Nephron progenitor cell (in vitro differentiated cells): ENCODE measurements around the gene P3H2.
A peak's percentile ranks its signal among the peaks of the same experiment; 100 is the strongest.

Experiments
- DNase-seq: peaks from one replicate; pipeline ENCODE4 v3.0.0; 2021
- H3K27ac Mint-ChIP-seq: 2 replicates; pipeline ENCODE4 v1.8.0; 2021; ENCODE audit warnings: mild to moderate bottlenecking, moderate library complexity, mixed read lengths
- H3K27me3 Mint-ChIP-seq: 2 replicates; pipeline ENCODE4 v1.8.0; 2021; ENCODE audit warnings: mild to moderate bottlenecking, low read depth, mixed read lengths; ENCODE audit not compliant: poor library complexity
- H3K36me3 Mint-ChIP-seq: 2 replicates; pipeline ENCODE4 v1.8.0; 2021; ENCODE audit warnings: low read depth, mixed read lengths
- H3K4me1 Mint-ChIP-seq: 2 replicates; pipeline ENCODE4 v1.8.0; 2021; ENCODE audit warnings: mixed read lengths
- H3K4me3 Mint-ChIP-seq: 2 replicates; pipeline ENCODE4 v1.8.0; 2021; ENCODE audit warnings: mild to moderate bottlenecking, moderate library complexity, mixed read lengths
- H3K9me3 Mint-ChIP-seq: 2 replicates; pipeline ENCODE4 v1.8.0; 2021; ENCODE audit warnings: mild to moderate bottlenecking, moderate library complexity, mixed read lengths
- TF ChIP-seq, protein P1 (sequence below): fragments of 200-600 bp; sonication (generic); IDR thresholded peaks from 2 replicates; pipeline ENCODE4 v1.5.0; 2021; ENCODE audit warnings: antibody characterized with exemption

The P3H2 gene

DNA sequence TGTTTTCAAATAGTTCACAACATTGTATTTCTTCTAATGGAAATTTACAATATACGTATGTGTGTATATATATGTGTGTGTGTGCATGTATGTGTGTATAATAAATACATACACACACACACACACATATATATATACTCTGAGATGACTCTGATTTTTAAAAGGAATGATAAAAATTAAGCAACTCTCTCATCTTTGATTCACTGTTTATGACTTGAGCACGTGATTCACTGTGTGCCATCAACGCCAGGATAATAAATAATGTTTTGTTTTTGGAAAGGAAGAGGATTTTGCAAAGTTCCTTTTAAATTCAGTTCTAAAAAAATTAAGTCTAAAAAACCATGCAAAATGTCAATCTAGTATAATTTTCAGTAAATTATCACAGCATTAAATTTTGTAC, 132.4 kb downstream of the P3H2 start:
- Mint-ChIP-seq H3K4me3 (no peak overlapping the region), H3K36me3 (peaks cover 45% of the 10 kb centered on the region), H3K27me3 (no peaks in the 10 kb centered on the region), H3K9me3 (no peaks in the 10 kb centered on the region), H3K4me1 (no peaks in the 10 kb centered on the region), H3K27ac (no peak overlapping the region)
- TF ChIP-seq, protein P1, sequence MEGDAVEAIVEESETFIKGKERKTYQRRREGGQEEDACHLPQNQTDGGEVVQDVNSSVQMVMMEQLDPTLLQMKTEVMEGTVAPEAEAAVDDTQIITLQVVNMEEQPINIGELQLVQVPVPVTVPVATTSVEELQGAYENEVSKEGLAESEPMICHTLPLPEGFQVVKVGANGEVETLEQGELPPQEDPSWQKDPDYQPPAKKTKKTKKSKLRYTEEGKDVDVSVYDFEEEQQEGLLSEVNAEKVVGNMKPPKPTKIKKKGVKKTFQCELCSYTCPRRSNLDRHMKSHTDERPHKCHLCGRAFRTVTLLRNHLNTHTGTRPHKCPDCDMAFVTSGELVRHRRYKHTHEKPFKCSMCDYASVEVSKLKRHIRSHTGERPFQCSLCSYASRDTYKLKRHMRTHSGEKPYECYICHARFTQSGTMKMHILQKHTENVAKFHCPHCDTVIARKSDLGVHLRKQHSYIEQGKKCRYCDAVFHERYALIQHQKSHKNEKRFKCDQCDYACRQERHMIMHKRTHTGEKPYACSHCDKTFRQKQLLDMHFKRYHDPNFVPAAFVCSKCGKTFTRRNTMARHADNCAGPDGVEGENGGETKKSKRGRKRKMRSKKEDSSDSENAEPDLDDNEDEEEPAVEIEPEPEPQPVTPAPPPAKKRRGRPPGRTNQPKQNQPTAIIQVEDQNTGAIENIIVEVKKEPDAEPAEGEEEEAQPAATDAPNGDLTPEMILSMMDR = no peak
- DNase-seq = no peak

DNA sequence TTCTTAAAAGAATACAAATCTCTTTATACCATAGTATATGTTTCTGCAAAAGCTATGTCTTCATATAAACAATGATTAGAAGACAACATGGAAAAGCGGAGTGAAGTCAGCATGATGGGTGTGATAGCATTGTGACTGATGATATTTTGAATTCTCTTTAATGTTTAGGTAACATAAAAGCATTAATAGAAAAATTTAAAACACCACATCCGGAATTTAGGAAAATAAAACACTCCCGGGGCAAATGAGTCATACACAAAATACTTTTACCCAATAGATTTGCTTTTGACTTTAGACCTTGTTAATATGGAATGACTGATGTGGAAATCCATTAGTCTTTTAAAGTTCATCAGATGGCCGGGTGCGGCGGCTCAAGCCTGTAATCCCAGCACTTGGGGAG, 134.7 kb downstream of the P3H2 start:
- no peak overlapping the region for H3K4me3 Mint-ChIP-seq
- H3K27ac Mint-ChIP-seq = no peak overlapping the region
- DNase-seq = no peak
- TF ChIP-seq, protein P1 = no peak
- no peaks in the 10 kb centered on the region for H3K9me3 Mint-ChIP-seq
- H3K4me1 Mint-ChIP-seq = no peaks in the 10 kb centered on the region
- H3K36me3 Mint-ChIP-seq = peaks cover 36% of the 10 kb centered on the region
- no peaks in the 10 kb centered on the region for H3K27me3 Mint-ChIP-seq

DNA sequence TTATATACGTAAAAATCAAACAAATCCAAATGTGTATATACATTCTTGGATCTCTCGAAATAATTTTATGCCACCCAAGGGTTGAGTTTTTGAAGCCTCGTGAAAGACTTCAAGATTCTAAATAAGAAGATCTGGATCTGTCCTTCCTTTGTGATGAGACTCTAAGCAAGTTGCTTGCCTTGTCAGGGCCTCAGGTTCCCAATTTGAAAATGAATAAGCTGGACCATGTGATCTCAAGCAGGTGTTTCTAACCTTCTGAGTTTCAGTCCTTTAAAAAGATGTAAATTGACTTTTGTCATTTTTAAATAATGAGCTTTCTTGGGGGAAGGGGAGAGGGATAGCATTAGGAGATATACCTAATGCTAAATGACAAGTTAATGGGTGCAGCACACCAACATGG, 137.1 kb downstream of the P3H2 start:
- Mint-ChIP-seq H3K9me3 (no peaks in the 10 kb centered on the region), H3K4me3 (no peak overlapping the region), H3K4me1 (no peaks in the 10 kb centered on the region), H3K27ac (no peak overlapping the region), H3K27me3 (no peaks in the 10 kb centered on the region), H3K36me3 (peaks cover 46% of the 10 kb centered on the region)
- TF ChIP-seq, protein P1 = no peak
- DNase-seq = no peak

DNA sequence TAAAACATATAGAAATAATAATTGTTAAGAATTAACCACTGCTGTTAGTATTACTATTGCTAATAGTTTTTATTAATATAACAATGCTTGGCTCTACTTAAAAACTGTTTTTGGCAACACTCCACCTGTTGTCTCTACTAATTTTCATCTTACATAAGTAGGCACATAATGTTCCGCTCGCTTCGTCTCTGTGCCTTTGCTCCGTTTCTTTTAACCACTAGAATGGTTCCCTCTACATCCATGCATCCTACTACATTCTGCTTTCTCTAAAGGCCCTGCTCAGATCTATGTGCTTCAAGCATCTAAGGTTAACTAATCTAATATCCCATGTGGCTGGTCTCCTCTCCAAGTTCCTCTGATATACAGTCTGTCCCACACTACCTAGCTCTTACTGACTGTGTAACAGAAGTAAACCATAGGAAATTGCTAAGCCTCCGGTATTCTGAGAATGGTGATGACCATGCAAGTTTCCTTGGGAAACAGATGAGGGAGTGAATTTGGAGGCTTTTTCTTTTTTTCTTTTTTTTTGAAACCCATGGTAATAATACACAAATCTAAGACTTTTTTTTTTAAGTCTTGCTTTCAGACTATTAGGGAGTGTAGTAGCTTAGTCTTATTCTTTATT, 138.3 kb downstream of the P3H2 start:
- H3K9me3 Mint-ChIP-seq = peaks cover 4% of the 10 kb centered on the region
- TF ChIP-seq, protein P1 = no peak
- H3K4me3 Mint-ChIP-seq = no peak overlapping the region
- H3K27me3 Mint-ChIP-seq = no peaks in the 10 kb centered on the region
- H3K27ac Mint-ChIP-seq = no peak overlapping the region
- peaks cover 54% of the 10 kb centered on the region for H3K36me3 Mint-ChIP-seq
- no peaks in the 10 kb centered on the region for H3K4me1 Mint-ChIP-seq
- DNase-seq = no peak

DNA sequence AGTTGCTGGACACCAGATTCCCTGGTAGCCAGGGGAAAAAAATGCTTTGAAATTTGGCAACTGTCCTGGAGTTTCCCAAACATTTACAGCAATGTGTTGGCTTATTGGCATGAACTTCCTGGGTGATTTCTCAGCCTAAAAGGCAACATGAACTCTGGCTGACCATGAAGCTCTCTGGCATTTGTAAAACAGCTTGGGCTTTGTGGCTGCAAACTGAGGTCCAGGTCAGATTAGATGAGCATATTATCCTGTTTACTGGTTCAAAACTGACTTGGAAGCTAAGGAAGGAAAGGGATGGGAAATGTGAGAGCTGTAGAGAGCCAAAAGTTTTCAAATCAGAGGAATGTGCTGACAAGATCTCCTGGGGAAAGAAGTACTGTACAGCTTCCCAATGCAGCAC, 139.0 kb downstream of the P3H2 start:
- Mint-ChIP-seq H3K27ac (peak overlapping the region; percentile 4), H3K27me3 (no peaks in the 10 kb centered on the region), H3K36me3 (peaks cover 53% of the 10 kb centered on the region), H3K4me1 (no peaks in the 10 kb centered on the region), H3K4me3 (no peak overlapping the region), H3K9me3 (peaks cover 10% of the 10 kb centered on the region)
- TF ChIP-seq, protein P1 = no peak
- DNase-seq = no peak

DNA sequence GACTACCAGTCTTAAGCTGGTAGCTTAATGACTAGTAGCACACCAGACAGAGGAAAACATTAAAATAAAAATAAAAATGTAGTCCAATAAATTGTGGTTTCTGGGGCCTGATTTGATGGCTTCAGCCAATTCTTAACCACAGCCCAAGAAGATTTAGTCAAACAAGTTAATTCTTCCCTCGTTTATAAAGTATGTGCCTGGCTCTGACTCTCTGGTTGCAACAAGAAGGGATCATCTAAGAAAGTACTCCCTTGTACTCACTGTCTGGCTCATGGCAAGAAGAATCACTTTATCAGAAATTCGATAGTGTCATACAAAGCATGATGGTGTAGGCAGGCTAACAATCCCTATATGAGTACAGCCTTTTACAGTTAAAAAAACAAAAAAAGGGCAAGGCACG, 141.9 kb downstream of the P3H2 start:
- TF ChIP-seq, protein P1 = no peak
- no peak overlapping the region for H3K27ac Mint-ChIP-seq
- H3K4me3 Mint-ChIP-seq = no peak overlapping the region
- peaks cover 67% of the 10 kb centered on the region for H3K36me3 Mint-ChIP-seq
- peaks cover 7% of the 10 kb centered on the region for H3K4me1 Mint-ChIP-seq
- H3K9me3 Mint-ChIP-seq = peaks cover 15% of the 10 kb centered on the region
- H3K27me3 Mint-ChIP-seq = no peaks in the 10 kb centered on the region
- no peak for DNase-seq
